GM18505 (cell line): ENCODE measurements around the gene TCF3.

Experiments used
- ATAC-seq: cut with Tn5 transposase; IDR thresholded peaks from one replicate; pipeline ENCODE4 v1.9.1; 2021; ENCODE audit not compliant: unreplicated experiment
- POLR2A ChIP-seq: IDR thresholded peaks from 4 replicates; pipeline ENCODE4 v1.6.1; 2011; ENCODE audit warnings: borderline replicate concordance; ENCODE audit not compliant: insufficient read depth, insufficient read length; ENCODE audit errors: extremely low read depth

TCF3 gene

DNA sequence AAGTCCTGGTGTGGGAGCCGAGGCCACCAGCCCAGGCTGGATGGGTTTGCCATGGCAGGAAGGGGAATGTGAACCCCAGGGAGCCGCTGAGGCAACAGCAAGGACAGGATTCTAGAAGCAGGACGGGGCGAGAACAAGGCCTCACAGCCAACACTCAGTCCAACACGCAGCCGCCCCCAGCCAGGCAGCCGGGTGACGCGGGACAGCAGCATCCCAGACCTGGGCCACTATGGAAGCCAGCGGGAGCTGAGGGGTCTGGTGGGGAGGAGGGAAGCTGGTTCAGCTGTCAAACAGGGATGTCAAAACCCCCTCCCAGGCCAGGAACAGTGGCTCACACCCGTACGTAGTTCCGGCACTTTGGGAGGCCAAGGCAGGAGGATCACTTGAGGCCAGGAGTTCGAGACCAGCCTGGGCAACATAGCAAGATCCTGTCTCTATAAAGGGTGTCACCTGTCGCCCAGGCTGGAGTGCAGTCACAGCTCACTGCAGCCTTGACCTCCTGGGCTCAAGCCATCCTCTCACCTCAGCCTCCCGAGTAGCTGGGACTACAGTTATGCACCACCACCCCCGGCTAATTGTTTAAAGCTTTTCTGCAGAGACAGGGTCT, 91.1 kb downstream of the TCF3 start:
- no peak for ATAC-seq
- TF ChIP-seq POLR2A, result no peak

DNA sequence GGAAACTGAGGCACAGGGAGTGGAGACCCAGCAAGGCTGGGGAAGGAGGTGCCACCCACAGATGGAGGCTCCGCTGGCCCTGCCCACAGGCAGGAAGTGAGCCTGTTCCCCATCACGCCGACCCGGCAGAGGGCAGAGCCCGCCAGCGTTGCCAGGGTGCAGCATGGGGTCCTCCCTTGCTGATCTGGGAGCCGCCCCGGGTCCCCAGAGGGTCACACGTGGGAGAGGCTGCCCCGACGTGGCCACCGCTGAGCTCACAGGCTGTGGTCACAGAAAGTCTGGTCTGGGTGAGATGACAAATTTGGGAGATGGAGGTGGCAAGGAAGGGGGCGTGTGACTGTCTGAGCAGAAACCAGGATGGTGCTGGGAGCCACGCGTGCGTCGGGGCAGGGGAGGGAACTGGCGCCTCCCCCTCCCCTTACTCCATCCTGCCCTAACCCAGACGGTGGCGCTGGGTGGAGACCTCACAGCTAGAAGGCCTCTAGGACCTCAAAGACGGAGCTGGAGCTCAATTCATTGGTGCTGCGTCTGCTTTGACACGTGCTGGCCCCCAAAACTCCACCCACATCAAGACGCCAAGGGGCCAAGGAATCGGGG, 92.0 kb downstream of the TCF3 start:
- TF ChIP-seq POLR2A, result no peak
- no peak for ATAC-seq
